GM21423 (cell line): ENCODE results near the gene NIF3L1.

Experiments
- ATAC-seq: cut with Tn5 transposase; IDR thresholded peaks from one replicate; pipeline ENCODE4 v1.9.1; 2021; ENCODE audit warnings: mild to moderate bottlenecking, moderate library complexity; ENCODE audit not compliant: unreplicated experiment

NIF3L1 gene, protein sequence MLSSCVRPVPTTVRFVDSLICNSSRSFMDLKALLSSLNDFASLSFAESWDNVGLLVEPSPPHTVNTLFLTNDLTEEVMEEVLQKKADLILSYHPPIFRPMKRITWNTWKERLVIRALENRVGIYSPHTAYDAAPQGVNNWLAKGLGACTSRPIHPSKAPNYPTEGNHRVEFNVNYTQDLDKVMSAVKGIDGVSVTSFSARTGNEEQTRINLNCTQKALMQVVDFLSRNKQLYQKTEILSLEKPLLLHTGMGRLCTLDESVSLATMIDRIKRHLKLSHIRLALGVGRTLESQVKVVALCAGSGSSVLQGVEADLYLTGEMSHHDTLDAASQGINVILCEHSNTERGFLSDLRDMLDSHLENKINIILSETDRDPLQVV

GRCh38 chr2:200888704-200889625, at the start of gene NIF3L1, which contains the start of gene PPIL3:
TSS of gene NIF3L1 (plus strand) at chr2:200889371. CDS start at chr2:200891944, 2,573 bp downstream.
TSS of gene PPIL3 (minus strand) at chr2:200889077. CDS start at chr2:200887615, 1,462 bp downstream.
- peak; percentile 87 for ATAC-seq

DNA sequence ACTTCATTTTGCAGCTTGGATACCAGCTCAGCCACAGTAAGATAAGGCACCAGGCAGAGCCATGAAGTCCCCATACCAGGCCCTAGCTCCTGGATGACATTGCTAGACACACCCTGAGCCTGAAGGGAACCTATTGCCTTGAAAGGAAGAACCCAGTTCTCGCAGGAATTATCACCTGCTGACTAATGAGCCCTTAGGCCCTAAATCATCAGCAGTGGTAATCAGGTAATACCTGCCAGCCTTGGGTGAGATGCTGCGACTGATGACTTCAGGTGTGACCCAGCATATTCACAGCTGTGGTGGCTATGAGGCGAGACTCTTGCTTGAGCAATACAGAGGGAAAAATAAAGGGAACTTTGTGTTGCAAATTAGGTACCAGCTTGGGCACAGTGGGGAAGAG, 49.7 kb upstream of the NIF3L1 start:
- ATAC-seq = no peak

DNA sequence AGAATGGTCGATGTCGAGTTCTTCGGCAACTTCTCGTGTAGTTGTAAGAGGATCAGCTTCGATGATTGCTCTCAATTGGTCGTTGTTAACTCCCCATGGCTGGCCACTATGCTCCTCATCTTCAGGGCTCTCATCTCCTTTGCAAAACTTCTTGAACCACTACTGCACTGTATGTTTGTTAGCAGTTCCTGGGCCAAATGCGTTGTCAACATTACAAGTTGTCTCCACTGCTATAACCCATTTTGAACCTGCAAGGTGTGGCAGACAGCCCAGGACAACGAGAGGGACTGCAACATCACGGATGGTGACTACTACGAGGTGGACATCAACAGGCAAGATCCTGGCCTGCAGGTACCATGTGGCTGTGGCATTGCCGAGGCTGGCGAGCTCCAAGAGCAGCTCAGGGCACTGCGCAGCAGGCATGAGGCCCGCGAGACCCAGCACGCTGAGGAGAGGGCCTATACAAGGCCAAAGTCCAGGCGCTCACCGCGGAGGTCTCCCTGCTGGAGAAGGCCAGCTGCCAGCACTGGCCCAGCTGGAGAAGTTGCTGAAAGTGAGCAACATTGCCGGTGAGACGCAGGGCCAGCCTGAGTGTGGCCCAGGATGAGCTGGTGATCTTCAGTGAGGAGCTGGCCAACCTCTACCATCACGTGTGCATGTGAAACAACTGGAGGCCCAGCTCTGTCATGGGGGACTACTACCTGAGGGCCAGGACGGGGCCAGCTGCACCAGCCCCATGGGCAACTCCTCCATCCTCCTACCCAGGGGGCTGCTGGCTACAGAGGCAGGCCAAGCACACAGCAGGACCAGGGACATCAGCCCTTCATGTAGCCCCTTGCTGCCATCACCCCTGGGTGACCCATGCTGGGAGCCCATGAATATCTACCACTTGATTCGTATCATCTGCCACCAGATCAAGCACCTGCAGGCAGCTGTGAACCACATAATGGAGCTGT, 44.9 kb upstream of the NIF3L1 start:
- ATAC-seq = no peak

GRCh38 chr2:200845194-200845593, 44.0 kb upstream of the NIF3L1 start:
- ATAC-seq = no peak

GRCh38 chr2:200845669-200846325, 43.4 kb upstream of the NIF3L1 start:
- no peak for ATAC-seq

DNA sequence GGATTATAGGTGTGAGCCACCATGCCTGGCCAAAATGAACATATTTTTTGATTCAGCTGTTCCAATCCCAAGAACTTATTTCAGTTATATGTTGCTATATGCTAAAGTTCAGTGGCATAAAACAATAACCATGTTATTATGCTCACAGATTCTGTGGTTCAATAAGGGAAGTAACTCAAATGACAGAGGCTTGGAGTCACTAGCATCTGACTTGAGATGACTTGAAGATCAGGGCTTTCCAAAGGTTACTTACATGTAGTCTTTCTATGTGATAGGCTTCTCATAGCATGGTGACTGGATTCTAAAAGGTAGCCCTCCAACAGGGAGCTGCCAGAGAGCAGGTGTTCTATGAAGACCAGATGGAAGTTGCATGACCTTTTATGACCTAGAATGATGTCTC, 41.9 kb upstream of the NIF3L1 start:
- no peak for ATAC-seq

GRCh38 chr2:200847939-200848338, 41.2 kb upstream of the NIF3L1 start:
- no peak for ATAC-seq

GRCh38 chr2:200850512-200851256, 38.5 kb upstream of the NIF3L1 start:
- ATAC-seq = no peak

DNA sequence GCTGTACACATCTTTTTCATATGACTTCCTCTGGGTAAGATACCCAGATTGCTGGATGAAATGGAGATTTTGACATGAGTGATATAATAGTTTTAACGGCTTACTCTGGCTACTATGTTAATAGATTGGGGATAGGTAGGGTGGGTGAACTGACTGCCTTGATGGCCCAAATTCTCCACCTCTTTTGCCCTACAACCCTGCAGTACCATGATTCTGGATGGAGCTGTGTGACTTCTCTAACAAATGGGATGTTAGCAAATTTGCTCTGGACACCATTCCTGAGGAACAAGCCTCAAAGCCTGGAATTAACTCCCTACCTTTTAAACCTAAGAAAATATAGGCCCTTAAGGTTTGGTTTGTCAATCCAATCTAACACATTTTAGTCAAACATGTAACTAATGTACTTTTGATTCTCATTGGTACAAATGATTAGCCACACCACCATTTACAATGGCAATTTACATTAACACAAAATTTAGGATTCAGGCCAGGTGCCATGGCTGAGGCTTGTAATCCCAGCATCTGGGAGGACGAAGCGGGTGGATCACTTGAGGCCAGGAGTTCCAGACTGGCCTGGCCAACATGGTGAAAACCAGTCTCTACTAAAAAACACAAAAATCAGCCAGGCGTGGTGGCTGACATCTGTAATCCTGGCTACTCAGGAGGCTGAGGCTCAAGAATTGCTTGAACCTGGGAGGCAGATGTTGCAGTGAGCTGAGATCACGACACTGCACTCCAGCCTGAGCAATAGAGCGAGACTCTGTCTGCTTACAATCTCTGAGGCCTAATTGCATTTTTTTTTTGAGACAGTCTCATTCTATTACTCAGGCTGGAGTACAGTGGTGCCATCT, 37.5 kb upstream of the NIF3L1 start:
- no peak for ATAC-seq

GRCh38 chr2:200852605-200853004, 36.6 kb upstream of the NIF3L1 start:
- ATAC-seq = no peak

GRCh38 chr2:200856806-200857205, 32.4 kb upstream of the NIF3L1 start:
- ATAC-seq = no peak

DNA sequence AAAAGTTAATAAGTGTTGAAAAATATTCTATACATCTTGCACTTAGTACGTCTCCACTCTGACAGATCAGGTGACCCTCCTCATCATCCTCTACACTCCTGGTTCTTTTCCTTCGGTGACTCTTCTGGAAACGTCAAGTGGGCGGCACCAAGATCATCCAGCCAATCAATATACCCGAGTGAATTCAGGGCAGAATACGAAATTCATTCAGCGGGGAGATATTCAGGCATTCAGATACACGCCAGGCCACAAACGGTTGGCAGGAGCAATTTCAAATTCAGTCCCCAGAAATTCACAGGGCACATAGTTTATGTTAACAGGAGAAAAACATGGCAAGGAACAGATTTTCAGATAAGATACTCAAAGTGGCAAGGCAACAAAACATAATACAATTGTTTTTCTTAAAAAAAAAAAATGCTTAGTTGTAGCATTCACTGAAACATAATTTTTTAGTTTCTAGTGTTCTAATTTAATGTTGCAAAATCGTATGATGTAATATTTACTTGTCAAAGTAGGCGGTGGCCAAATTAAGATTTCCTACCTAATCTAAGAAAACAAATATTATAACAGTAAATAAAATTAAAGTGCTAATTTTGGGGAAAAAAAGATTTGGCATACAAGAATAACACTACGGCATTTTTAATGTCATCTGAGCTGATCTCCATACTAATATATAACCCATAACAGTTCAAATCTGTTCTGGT, 28.9 kb upstream of the NIF3L1 start:
- ATAC-seq = no peak

GRCh38 chr2:200861617-200862155, 27.5 kb upstream of the NIF3L1 start:
- no peak for ATAC-seq

- ATAC-seq = no peak
These were observed 26.6 kb upstream of the NIF3L1 start for GRCh38 chr2:200862532-200863000.

- no peak for ATAC-seq
These were observed 25.4 kb upstream of the NIF3L1 start for GRCh38 chr2:200863782-200864175.

- ATAC-seq = peak; percentile 85
These were observed 24.8 kb upstream of the NIF3L1 start, which contains the start of gene CLK1 for GRCh38 chr2:200864176-200865034. TSS of gene CLK1 (minus strand) at chr2:200864658. CDS start at chr2:200861862, 2,796 bp downstream.
